HepG2 (cell line): ENCODE results near the gene PDZD7. TPM values are rescaled to one million over a fixed set of nuclear protein-coding genes. Genes with fewer than 3 reads are reported as not detected.

Experiments
- AGO2 ChIP-seq: fragments of 200-400 bp; formaldehyde crosslinking; optimal IDR thresholded peaks from 2 replicates; pipeline ENCODE3; 2017; ENCODE audit warnings: mild to moderate bottlenecking, low read depth, low read length, moderate library complexity
- E2F2 ChIP-seq: sonication (generic); formaldehyde crosslinking; IDR thresholded peaks from 2 replicates; pipeline ENCODE4 v1.4.0; 2020; ENCODE audit warnings: missing genetic modification reagents, borderline replicate concordance
- GPN1 ChIP-seq: sonication (generic); formaldehyde crosslinking; IDR thresholded peaks from 2 replicates; pipeline ENCODE4 v1.5.1; 2020; ENCODE audit warnings: missing genetic modification reagents, borderline replicate concordance
- HNRNPK ChIP-seq: fragments of 200-400 bp; formaldehyde crosslinking; IDR thresholded peaks from 2 replicates; pipeline ENCODE4 v1.6.1; 2018; ENCODE audit warnings: low read length, low read depth, moderate library complexity, mild to moderate bottlenecking; ENCODE audit not compliant: poor library complexity, severe bottlenecking
- HOMEZ ChIP-seq: IDR thresholded peaks from 2 replicates; pipeline ENCODE4 v1.6.1; 2016; ENCODE audit warnings: low read depth
- KLF11 ChIP-seq: IDR thresholded peaks from 2 replicates; pipeline ENCODE4 v1.6.1; 2016; ENCODE audit warnings: missing compliant biosample characterization
- NBN ChIP-seq: fragments of 450-650 bp; conservative IDR thresholded peaks from 2 replicates; pipeline ENCODE4 v1.6.1; 2017
- SOX5 ChIP-seq: IDR thresholded peaks from 2 replicates; pipeline ENCODE4 v1.6.1; 2016; ENCODE audit warnings: borderline replicate concordance
- ZFP1 ChIP-seq: IDR thresholded peaks from 2 replicates; pipeline ENCODE4 v1.6.1; 2016
- ZGPAT ChIP-seq: IDR thresholded peaks from 2 replicates; pipeline ENCODE4 v1.6.1; 2016; ENCODE audit warnings: mild to moderate bottlenecking
- ZNF609 ChIP-seq: sonication (generic); formaldehyde crosslinking; IDR thresholded peaks from 2 replicates; pipeline ENCODE4 v1.4.0; 2020; ENCODE audit warnings: mild to moderate bottlenecking, missing genetic modification reagents, borderline replicate concordance
- ZNF790 ChIP-seq: sonication (generic); formaldehyde crosslinking; IDR thresholded peaks from 2 replicates; pipeline ENCODE4 v1.8.0; 2022; ENCODE audit warnings: missing genetic modification reagents, mild to moderate bottlenecking, borderline replicate concordance
- ZNF883 ChIP-seq: sonication (generic); formaldehyde crosslinking; IDR thresholded peaks from 2 replicates; pipeline ENCODE4 v1.5.1; 2020; ENCODE audit warnings: mild to moderate bottlenecking, missing genetic modification reagents; ENCODE audit errors: not compliant biosample characterization
- ZXDC ChIP-seq: sonication (generic); formaldehyde crosslinking; IDR thresholded peaks from 2 replicates; pipeline ENCODE4 v1.5.0; 2020; ENCODE audit warnings: mild to moderate bottlenecking, missing genetic modification reagents
- polyA plus RNA-seq, 8 experiments: library from polyadenylated mRNA; depleted of rRNA in 3 of 8; stranded (reverse) in 7 of 8; unstranded in 1 of 8; fragments of >200 nt; fragmentation: Illumina TruSeq in 4 of 8; extraction: Trizol in 4 of 8; gene quantifications; 2 replicates each; pipeline versions ENCODE4 v1.2.1 to v1.2.3, GENCODE V29; 2011 to 2016; ENCODE audit warnings: low read depth in 4 of 8, missing spikeins in 1 of 8, mixed read lengths in 1 of 8; ENCODE audit not compliant: insufficient read depth in 1 of 8
- total RNA-seq, 5 experiments: library from RNA; depleted of rRNA; stranded (reverse); fragments of >200 nt; fragmentation: Illumina TruSeq; extraction: Trizol; gene quantifications; 2 replicates each; pipeline ENCODE4 v1.2.3, GENCODE V29; 2016; ENCODE audit warnings: low read depth in 1 of 5

Gene PDZD7
- total and polyA plus RNA-seq, 2 of the 13 experiments (the other 11 are each of a cell fraction or from before 2014, with no cell fraction given): 0.58 to 0.73 TPM

- TF ChIP-seq HNRNPK (peak; percentile 2), E2F2 (CRISPR knock-in tag) (no peak), AGO2 (peak; percentile 90), SOX5 (CRISPR knock-in tag) (0 out of 2 replicates have a peak, but pooled peaks have one; percentile 15), ZNF883 (CRISPR knock-in tag) (no peak), ZFP1 (CRISPR knock-in tag) (no peak), NBN (no peak), KLF11 (no peak), HOMEZ (CRISPR knock-in tag) (no peak), ZGPAT (CRISPR knock-in tag) (peak; percentile 25; the same call in 1 of the 2 replicates), ZXDC (peak; percentile 84), ZNF790 (CRISPR knock-in tag) (no peak), GPN1 (CRISPR knock-in tag) (no peak), ZNF609 (no peak)
Measured at GRCh38 chr10:101067356-101068083, 36.6 kb upstream of the PDZD7 start (continued).
